Measurements from ENCODE around the gene PPP2R5E. TPM values are rescaled to one million over a fixed set of nuclear protein-coding genes. Genes with fewer than 3 reads are reported as not detected.

PPP2R5E gene
- total and polyA plus RNA-seq, 8 donors, result 33.4 to 45.3 (median 38.5) TPM

GRCh38 chr14:63457498-63457897, 85.7 kb downstream of the PPP2R5E start:
- Histone ChIP-seq H3K4me1 (peaks cover 0 to 7% of the 10 kb centered on the region in 2 donors), H3K9me3 (no peaks in the 10 kb centered on the region), H3K27me3 (no peaks in the 10 kb centered on the region), H3K27ac (no peak overlapping the region), H3K36me3 (peaks cover 0 to 6% of the 10 kb centered on the region in 2 donors), H3K4me3 (no peak overlapping the region)
- TF ChIP-seq, protein P1, sequence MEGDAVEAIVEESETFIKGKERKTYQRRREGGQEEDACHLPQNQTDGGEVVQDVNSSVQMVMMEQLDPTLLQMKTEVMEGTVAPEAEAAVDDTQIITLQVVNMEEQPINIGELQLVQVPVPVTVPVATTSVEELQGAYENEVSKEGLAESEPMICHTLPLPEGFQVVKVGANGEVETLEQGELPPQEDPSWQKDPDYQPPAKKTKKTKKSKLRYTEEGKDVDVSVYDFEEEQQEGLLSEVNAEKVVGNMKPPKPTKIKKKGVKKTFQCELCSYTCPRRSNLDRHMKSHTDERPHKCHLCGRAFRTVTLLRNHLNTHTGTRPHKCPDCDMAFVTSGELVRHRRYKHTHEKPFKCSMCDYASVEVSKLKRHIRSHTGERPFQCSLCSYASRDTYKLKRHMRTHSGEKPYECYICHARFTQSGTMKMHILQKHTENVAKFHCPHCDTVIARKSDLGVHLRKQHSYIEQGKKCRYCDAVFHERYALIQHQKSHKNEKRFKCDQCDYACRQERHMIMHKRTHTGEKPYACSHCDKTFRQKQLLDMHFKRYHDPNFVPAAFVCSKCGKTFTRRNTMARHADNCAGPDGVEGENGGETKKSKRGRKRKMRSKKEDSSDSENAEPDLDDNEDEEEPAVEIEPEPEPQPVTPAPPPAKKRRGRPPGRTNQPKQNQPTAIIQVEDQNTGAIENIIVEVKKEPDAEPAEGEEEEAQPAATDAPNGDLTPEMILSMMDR (IDR thresholded peaks at IDR 0.05), result no peak
- ATAC-seq (no peak), DNase-seq (no peak)
- intact Hi-C loops (cut with DNase I), result no loop called here

DNA sequence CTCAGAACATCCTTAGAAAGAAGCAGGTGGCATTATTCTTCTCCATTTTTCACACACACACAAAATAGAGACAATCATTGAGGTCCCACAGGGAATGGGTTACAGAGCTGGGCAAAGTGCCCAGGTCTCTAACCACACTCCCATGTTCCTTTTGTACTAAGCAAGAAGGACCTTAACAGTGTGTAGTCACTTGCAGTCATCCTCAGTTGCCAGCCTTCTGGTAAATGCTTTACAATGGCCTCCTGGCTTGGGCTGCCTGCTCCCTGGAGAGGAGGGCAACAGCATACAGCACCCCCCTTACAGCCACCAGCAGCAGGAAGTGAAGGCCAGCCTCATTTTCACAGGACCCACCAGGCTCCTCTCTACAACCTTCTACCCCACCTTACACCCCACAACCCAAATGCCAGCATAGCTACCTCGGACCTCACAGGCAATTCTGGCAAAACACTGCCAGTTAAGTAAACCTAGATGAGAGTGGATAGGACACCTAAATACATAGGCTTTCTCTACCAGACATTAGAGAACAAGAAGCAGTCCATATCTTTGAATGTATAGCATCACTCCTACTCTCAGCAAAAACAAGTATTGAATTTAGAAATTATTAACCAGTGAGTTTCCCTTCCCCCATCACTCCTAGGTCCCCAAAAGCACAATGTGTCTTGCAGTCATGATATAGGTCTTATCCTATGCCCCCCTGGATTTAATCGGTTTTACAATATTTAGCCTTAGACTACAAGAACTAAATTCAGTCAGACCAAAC, 88.1 kb downstream of the PPP2R5E start:
- Histone ChIP-seq H3K9me3 (no peaks in the 10 kb centered on the region), H3K27me3 (no peaks in the 10 kb centered on the region), H3K27ac (no peak overlapping the region), H3K4me3 (no peak overlapping the region), H3K4me1 (peaks cover 0 to 7% of the 10 kb centered on the region in 2 donors), H3K36me3 (peaks cover 0 to 6% of the 10 kb centered on the region in 2 donors)
- ATAC-seq (peak; percentile 16), DNase-seq (peak in 1 of 4 donors; percentile 21)
- intact Hi-C loops (cut with DNase I), result no loop called here
- TF ChIP-seq, protein P1 (IDR thresholded peaks at IDR 0.05), result no peak

DNA sequence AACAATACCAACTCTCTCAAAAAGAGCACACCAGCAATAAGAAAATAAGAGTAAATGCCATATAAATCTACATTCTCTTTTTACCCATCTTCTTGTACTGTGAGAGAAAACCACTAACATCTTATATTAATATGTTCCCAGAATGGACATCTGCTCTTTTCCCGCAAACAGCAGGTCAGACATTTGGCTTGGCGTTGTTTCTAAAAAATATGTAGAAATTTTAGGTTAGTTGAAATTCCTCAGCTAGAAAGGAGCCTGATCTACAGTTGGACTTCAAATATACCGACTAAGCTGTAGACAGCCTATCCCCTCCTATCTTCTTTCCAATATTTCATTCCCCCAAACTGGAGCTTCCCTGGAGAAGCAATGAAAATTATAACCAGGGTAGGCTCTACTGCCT, 88.7 kb downstream of the PPP2R5E start:
- peaks cover 0 to 6% of the 10 kb centered on the region in 2 donors for H3K36me3 ChIP-seq
- intact Hi-C loops (cut with DNase I), result no loop called here
- ATAC-seq (no peak), DNase-seq (no peak)
- TF ChIP-seq, protein P1 (IDR thresholded peaks at IDR 0.05), result no peak
- no peak overlapping the region for H3K4me3 ChIP-seq
- no peak overlapping the region for H3K27ac ChIP-seq
- H3K4me1 ChIP-seq, result peaks cover 0 to 7% of the 10 kb centered on the region in 2 donors
- no peaks in the 10 kb centered on the region for H3K27me3 ChIP-seq
- no peaks in the 10 kb centered on the region for H3K9me3 ChIP-seq

GRCh38 chr14:63453443-63453936, 89.7 kb downstream of the PPP2R5E start:
- intact Hi-C loops (cut with DNase I), result no loop called here
- peaks cover 0 to 6% of the 10 kb centered on the region in 2 donors for H3K36me3 ChIP-seq
- peak in 1 of 4 donors; percentile 55 for DNase-seq
- H3K4me3 ChIP-seq, result no peak overlapping the region
- peak overlapping the region in 1 of 2 donors; percentile 1 for H3K27ac ChIP-seq
- ATAC-seq, result peak; percentile 94
- no peaks in the 10 kb centered on the region for H3K27me3 ChIP-seq
- H3K4me1 ChIP-seq, result peaks cover 0 to 7% of the 10 kb centered on the region in 2 donors
- H3K9me3 ChIP-seq, result no peaks in the 10 kb centered on the region
- TF ChIP-seq, protein P1 (IDR thresholded peaks at IDR 0.05), result no peak

GRCh38 chr14:63452796-63453195, 90.4 kb downstream of the PPP2R5E start:
- Histone ChIP-seq H3K36me3 (peaks cover 0 to 6% of the 10 kb centered on the region in 2 donors), H3K4me1 (peaks cover 0 to 7% of the 10 kb centered on the region in 2 donors), H3K4me3 (no peak overlapping the region), H3K27me3 (no peaks in the 10 kb centered on the region), H3K27ac (peak overlapping the region in 1 of 2 donors; percentile 1), H3K9me3 (no peaks in the 10 kb centered on the region)
- TF ChIP-seq, protein P1 (IDR thresholded peaks at IDR 0.05), result no peak
- DNase-seq, result no peak
- no peak for ATAC-seq
- intact Hi-C loops (cut with DNase I), result no loop called here

Data from left lung (tissue), 10 donors.